Choroid plexus epithelial cell (primary cell): Measurements from ENCODE around the gene RAB37.

ENCODE experiments used
- DNase-seq: peaks from one replicate; pipeline ENCODE4 v3.0.0-alpha.2; 2010; ENCODE audit warnings: low read depth
- H3K4me3 ChIP-seq: 2 replicates; pipeline ENCODE4 v1.5.1; 2011; ENCODE audit warnings: low read depth, mild to moderate bottlenecking, control low read depth, low read length, moderate library complexity
- TF ChIP-seq, protein P1 (sequence below): conservative IDR thresholded peaks from 2 replicates; pipeline ENCODE4 v1.5.1; 2011; ENCODE audit warnings: low read depth, mild to moderate bottlenecking, control low read depth, inconsistent platforms, low read length, moderate library complexity

Gene RAB37

DNA sequence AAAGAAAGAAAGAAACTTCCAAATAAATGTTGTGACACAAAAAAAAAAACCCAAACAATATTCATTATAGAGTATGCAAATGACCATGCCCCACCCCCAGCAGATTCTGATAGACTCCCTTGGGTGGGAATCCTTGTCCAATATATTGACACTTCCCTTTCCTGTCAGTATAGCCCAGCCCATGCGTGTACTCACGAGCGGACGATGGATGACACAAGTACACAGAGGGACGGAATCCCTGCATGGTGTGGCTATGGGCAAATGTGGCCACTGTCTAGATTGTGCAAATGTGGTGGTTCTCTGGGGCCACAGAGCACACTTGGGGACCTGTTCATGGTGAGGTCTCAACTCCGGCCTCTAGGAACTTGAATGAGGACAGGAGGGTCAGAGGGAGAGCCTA is 3.1 kb downstream of the RAB37 start:
- no peak for DNase-seq
- H3K4me3 ChIP-seq, result no peak overlapping the region
- TF ChIP-seq, protein P1, sequence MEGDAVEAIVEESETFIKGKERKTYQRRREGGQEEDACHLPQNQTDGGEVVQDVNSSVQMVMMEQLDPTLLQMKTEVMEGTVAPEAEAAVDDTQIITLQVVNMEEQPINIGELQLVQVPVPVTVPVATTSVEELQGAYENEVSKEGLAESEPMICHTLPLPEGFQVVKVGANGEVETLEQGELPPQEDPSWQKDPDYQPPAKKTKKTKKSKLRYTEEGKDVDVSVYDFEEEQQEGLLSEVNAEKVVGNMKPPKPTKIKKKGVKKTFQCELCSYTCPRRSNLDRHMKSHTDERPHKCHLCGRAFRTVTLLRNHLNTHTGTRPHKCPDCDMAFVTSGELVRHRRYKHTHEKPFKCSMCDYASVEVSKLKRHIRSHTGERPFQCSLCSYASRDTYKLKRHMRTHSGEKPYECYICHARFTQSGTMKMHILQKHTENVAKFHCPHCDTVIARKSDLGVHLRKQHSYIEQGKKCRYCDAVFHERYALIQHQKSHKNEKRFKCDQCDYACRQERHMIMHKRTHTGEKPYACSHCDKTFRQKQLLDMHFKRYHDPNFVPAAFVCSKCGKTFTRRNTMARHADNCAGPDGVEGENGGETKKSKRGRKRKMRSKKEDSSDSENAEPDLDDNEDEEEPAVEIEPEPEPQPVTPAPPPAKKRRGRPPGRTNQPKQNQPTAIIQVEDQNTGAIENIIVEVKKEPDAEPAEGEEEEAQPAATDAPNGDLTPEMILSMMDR, result no peak

DNA sequence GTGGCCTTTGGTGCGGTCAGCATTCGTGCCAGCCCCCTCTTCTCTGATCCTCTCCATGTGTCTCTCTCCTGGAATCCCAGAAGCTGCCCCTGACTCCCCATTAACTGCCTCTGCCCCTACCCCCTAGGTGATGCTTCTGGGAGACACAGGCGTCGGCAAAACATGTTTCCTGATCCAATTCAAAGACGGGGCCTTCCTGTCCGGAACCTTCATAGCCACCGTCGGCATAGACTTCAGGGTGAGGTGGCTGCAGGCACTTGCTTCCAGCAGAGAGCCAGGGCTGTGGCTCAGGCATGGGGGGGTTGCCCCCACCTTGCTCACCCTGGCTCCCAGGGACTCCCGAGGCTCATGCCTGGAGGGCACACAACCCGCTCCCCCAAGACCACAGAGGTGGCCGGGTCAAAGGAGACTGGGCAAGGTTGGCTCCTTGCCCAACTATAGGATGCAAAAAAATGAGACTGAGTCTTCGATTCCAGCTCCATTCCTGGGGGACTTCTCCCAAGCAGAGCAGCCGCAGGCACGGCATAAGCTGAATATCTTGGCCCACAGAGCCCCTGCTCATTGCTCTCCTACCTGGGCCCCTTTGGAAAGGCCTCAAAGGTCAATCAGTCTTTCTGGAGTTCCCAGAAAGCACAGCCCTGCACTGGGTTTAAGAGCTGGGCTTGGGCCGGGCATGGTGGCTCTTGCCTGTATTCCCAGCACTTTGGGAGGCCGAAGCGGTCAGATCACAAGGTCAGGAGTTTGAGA is 3.8 kb downstream of the RAB37 start:
- no peak for DNase-seq
- no peak overlapping the region for H3K4me3 ChIP-seq
- TF ChIP-seq, protein P1, result no peak

DNA sequence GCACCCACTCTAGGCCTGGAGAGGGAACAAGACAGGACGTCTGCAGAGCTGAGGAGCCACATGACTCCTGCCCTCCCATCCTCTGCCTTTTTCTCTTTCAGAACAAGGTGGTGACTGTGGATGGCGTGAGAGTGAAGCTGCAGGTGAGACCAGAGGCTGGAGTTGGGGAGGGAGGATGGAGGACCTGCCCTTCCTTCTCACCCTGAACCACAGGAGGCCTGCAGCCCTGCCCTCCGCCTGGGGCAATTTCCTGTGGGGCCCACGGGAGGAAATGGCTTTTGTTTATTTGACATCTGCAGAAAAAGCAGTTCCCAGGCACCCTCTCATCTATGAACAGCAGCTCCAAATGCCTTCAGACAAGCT is 5.1 kb downstream of the RAB37 start:
- no peak overlapping the region for H3K4me3 ChIP-seq
- TF ChIP-seq, protein P1, result no peak
- no peak for DNase-seq

DNA sequence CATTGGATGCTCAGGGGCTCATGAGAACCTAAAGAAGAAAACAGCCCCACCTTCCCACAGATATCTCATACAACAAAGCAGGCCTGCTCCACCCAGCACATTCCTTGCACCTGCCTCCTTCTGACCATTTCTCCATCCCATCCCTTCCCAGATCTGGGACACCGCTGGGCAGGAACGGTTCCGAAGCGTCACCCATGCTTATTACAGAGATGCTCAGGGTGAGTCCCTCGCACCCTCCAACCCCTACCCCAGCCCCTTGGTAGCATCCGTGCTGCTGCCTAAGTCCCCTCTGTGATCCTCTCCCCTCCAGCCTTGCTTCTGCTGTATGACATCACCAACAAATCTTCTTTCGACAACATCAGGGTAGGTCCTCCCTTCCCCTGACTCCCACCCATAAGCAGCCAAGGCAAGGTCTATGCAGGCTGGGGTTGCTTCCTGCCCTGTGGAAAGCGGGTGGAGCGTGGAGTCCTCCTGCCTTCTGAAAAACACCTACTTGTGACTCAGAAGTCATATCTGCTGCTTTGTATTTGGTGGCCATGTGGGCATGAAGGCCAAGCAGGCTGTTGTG is 6.0 kb downstream of the RAB37 start:
- TF ChIP-seq, protein P1, result no peak
- no peak for DNase-seq
- no peak overlapping the region for H3K4me3 ChIP-seq

DNA sequence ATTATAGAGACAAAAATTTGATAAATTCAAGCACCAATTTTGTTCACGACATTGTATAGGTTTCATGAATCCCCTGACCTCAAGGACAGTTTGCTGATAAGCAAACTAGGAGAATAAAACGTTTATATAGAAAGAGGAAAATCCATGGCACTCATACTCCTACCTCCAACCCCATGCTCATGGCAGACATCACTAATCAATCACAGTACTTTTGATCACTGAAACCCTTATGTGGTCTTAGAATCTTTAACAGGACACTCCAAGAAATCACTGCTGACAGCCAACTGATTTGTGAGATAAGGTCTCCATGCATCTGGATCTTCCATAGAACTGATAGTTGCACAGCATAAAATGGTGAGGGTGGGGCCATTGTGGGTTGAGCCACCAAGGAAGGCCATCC is 6.7 kb downstream of the RAB37 start:
- TF ChIP-seq, protein P1, result no peak
- no peak for DNase-seq
- H3K4me3 ChIP-seq, result no peak overlapping the region

DNA sequence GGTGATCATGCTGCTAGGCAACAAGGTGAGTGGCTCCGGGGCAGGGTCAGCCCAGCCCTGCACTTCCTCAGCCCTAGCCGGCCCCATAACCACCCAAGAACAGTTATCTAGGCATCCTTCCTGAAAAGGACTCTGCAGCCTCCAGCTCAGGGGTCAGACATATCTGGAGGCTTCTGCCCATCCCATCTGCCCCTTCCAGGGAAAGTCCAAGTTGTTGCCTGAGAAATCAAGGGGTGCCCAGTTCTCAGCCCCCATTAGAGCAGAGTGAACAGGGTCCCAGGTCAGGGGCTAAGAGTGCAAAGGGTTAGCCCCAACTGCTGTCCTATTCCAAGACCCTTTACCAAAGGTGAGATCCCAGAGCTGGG is 7.3 kb downstream of the RAB37 start:
- no peak for DNase-seq
- TF ChIP-seq, protein P1, result no peak
- no peak overlapping the region for H3K4me3 ChIP-seq
